HepG2 (cell line): Measurements from ENCODE around the gene SNAP91. TPM values are rescaled to one million over a fixed set of nuclear protein-coding genes. Genes with fewer than 3 reads are reported as not detected.

Experiments used
- ATAC-seq: fragments of 200-7000 bp; cut with Tn5 transposase; 3 replicates; pipeline ENCODE4 v1.9.1; 2020; ENCODE audit warnings: mild to moderate bottlenecking, moderate library complexity
- BruUV-seq: library from RNA; stranded (reverse); fragments of 400-500 nt; replicated peaks from 2 replicates; lab custom pipeline; 2021; lab: Mats Ljungman, UMichigan
- CTCF ChIA-PET: fragments of 300-600 bp; formaldehyde crosslinking; extraction: SDS; loops from one replicate; lab custom pipeline; 2021; ENCODE audit warnings: low total read pairs, inconsistent platforms, low intra/inter-chr PET ratio; lab: Yijun Ruan, JAX
- POLR2A ChIA-PET: fragments of 350-600 bp; sonication (Branson Sonifier 250); formaldehyde crosslinking; loops from one replicate; lab custom pipeline; 2020; ENCODE audit warnings: antibody characterized with exemption, inconsistent platforms; lab: Yijun Ruan, JAX
- DNase-seq: peaks from one replicate; pipeline ENCODE4 v3.0.0-alpha.2; 2015; ENCODE audit warnings: low spot score
- FAIRE-seq: peaks from 3 replicates; lab custom pipeline; 2011; peaks lifted over from hg19 to GRCh38; lab: Jason Lieb, UNC
- H2AFZ ChIP-seq: one replicate; pipeline ENCODE4 v1.6.1; 2011; ENCODE audit warnings: low read length, inconsistent platforms
- H3K27ac ChIP-seq: fragments of 300-600 bp; 3 replicates; pipeline ENCODE4 v1.8.0; 2011; ENCODE audit warnings: mixed run types, mild to moderate bottlenecking, mixed read lengths, low read length, inconsistent platforms; ENCODE audit not compliant: insufficient read depth; ENCODE audit errors: extremely low read length
- H3K27me3 ChIP-seq, 2 experiments: fragments of 200-600 bp in 1 of 2; 2 replicates in 1 of 2; 3 replicates in 1 of 2; pipeline versions ENCODE4 v1.6.0 to v1.8.0; 2011; ENCODE audit warnings: low read length in 2 of 2, mild to moderate bottlenecking in 2 of 2, moderate library complexity in 2 of 2, inconsistent platforms in 1 of 2; ENCODE audit not compliant: insufficient read depth in 2 of 2, control insufficient read depth in 1 of 2
- H3K36me3 ChIP-seq, 2 experiments: fragments of 200-600 bp in 1 of 2; replicated peaks in 1 of 2; 2 replicates in 1 of 2; 3 replicates in 1 of 2; pipeline versions ENCODE4 v1.5.1 to v1.8.0; 2011; ENCODE audit warnings: low read length in 2 of 2, inconsistent platforms in 1 of 2; ENCODE audit not compliant: insufficient read depth in 2 of 2, control insufficient read depth in 1 of 2
- H3K4me1 ChIP-seq: 2 replicates; pipeline ENCODE4 v1.5.1; 2012; ENCODE audit warnings: low read length, inconsistent platforms; ENCODE audit not compliant: insufficient read depth
- H3K4me2 ChIP-seq: 2 replicates; pipeline ENCODE4 v1.6.0; 2011; ENCODE audit warnings: low read depth, low read length, inconsistent platforms
- H3K4me3 ChIP-seq, 3 experiments: fragments of 200-600 bp in 1 of 3; sonication (generic), shearing (Covaris generic) in 1 of 3; replicated peaks in 1 of 3; 2 replicates each; pipeline ENCODE4 v1.5.1; 2011 to 2016; ENCODE audit warnings: low read length in 3 of 3, inconsistent platforms in 2 of 3, low read depth in 2 of 3, mild to moderate bottlenecking in 2 of 3, control low read depth in 1 of 3, mixed read lengths in 1 of 3; ENCODE audit not compliant: insufficient read depth in 1 of 3
- H3K79me2 ChIP-seq: one replicate; pipeline ENCODE4 v1.6.1; 2011; ENCODE audit warnings: low read length, inconsistent platforms; ENCODE audit not compliant: insufficient read depth
- H3K9ac ChIP-seq: 2 replicates; pipeline ENCODE4 v1.6.0; 2011; ENCODE audit warnings: mild to moderate bottlenecking, low read depth, low read length, inconsistent platforms; ENCODE audit not compliant: insufficient read depth
- H3K9me3 ChIP-seq: 2 replicates; pipeline ENCODE4 v1.5.1; 2012; ENCODE audit warnings: mild to moderate bottlenecking, low read length
- H4K20me1 ChIP-seq: 2 replicates; pipeline ENCODE4 v1.6.0; 2011; ENCODE audit warnings: inconsistent platforms, mild to moderate bottlenecking, low read length, moderate library complexity; ENCODE audit not compliant: insufficient read depth
- CEBPB ChIP-seq: IDR thresholded peaks from 2 replicates; pipeline ENCODE4 v1.6.1; 2011; ENCODE audit warnings: low read depth, low read length, improper control_type of control experiment, borderline replicate concordance
- HIVEP1 ChIP-seq: sonication (generic); formaldehyde crosslinking; IDR thresholded peaks from 2 replicates; pipeline ENCODE4 v1.4.0; 2020; ENCODE audit warnings: mild to moderate bottlenecking, missing genetic modification reagents
- RFXANK ChIP-seq: IDR thresholded peaks from 2 replicates; pipeline ENCODE4 v1.6.1; 2016
- WGBS: methylation state at CpG from one replicate; pipeline ENCODE4 v1.1.6; 2017; ENCODE audit warnings: low lambda C conversion rate; 5-methylcytosine and 5-hydroxymethylcytosine counted together
- in situ Hi-C: cut with HindIII; loops from 2 replicates; pipeline ENCODE4 v1.10.0; 2017; ENCODE audit warnings: low pct_unique_long_range_greater_than_20kb; ENCODE audit not compliant: extremely low pct_ligation_motif_present
- intact Hi-C: fragments of 100-400 bp; cut with micrococcal nuclease; formaldehyde crosslinking; loops from one replicate; pipeline ENCODE4 v1.10.0; 2022; ENCODE audit not compliant: unreplicated experiment
- polyA plus RNA-seq, 8 experiments: library from polyadenylated mRNA; depleted of rRNA in 3 of 8; stranded (reverse) in 7 of 8; unstranded in 1 of 8; fragments of >200 nt; fragmentation: Illumina TruSeq in 4 of 8; extraction: Trizol in 4 of 8; gene quantifications; 2 replicates each; pipeline versions ENCODE4 v1.2.1 to v1.2.3, GENCODE V29; 2011 to 2016; ENCODE audit warnings: low read depth in 4 of 8, missing spikeins in 1 of 8, mixed read lengths in 1 of 8; ENCODE audit not compliant: insufficient read depth in 1 of 8
- total RNA-seq, 5 experiments: library from RNA; depleted of rRNA; stranded (reverse); fragments of >200 nt; fragmentation: Illumina TruSeq; extraction: Trizol; gene quantifications; 2 replicates each; pipeline ENCODE4 v1.2.3, GENCODE V29; 2016; ENCODE audit warnings: low read depth in 1 of 5
- TF ChIP-seq, protein P1 (sequence below): fragments of 450-650 bp; IDR thresholded peaks from 2 replicates; pipeline ENCODE4 v1.6.1; 2016

The SNAP91 gene
- total and polyA plus RNA-seq, 2 of the 13 experiments (the other 11 are each of a cell fraction or from before 2014, with no cell fraction given) = not detected

GRCh38 chr6:83717809-83718208 is 8.9 kb upstream of the SNAP91 start:
- FAIRE-seq (no peak), ATAC-seq (no peak), DNase-seq (no peak)
- in situ Hi-C loops = no loop called here
- H3K4me3 ChIP-seq = no peak overlapping the region
- no peaks in the 10 kb centered on the region for H3K79me2 ChIP-seq
- ChIA-PET CTCF (no interaction called here), POLR2A (no interaction called here)
- H2AFZ ChIP-seq = no peak overlapping the region
- no peaks in the 10 kb centered on the region; the same call in 1 of the 2 replicates for H3K9me3 ChIP-seq
- no peak overlapping the region for H3K4me2 ChIP-seq
- 88% methylated on average over 15 of the region's 15 CpGs for WGBS
- H3K4me1 ChIP-seq = no peaks in the 10 kb centered on the region
- TF ChIP-seq, protein P1, sequence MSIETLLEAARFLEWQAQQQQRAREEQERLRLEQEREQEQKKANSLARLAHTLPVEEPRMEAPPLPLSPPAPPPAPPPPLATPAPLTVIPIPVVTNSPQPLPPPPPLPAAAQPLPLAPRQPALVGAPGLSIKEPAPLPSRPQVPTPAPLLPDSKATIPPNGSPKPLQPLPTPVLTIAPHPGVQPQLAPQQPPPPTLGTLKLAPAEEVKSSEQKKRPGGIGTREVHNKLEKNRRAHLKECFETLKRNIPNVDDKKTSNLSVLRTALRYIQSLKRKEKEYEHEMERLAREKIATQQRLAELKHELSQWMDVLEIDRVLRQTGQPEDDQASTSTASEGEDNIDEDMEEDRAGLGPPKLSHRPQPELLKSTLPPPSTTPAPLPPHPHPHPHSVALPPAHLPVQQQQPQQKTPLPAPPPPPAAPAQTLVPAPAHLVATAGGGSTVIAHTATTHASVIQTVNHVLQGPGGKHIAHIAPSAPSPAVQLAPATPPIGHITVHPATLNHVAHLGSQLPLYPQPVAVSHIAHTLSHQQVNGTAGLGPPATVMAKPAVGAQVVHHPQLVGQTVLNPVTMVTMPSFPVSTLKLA = peak; percentile 27; the same call in 1 of the 2 replicates
- no peak for TF ChIP-seq HIVEP1
- H3K9ac ChIP-seq = no peak overlapping the region
- no TSS peak for BruUV-seq
- intact Hi-C loops = no loop called here
- no peaks in the 10 kb centered on the region for H3K36me3 ChIP-seq
- no peaks in the 10 kb centered on the region for H4K20me1 ChIP-seq
- no peak overlapping the region for H3K27ac ChIP-seq
- H3K27me3 ChIP-seq = no peaks in the 10 kb centered on the region

- CTCF ChIA-PET = no interaction called here
- H3K9ac ChIP-seq = no peak overlapping the region
- no peak for FAIRE-seq
- H4K20me1 ChIP-seq = no peaks in the 10 kb centered on the region
- BruUV-seq = no TSS peak
- no peak overlapping the region for H2AFZ ChIP-seq
- 0 out of 2 replicates have a peak, but pooled peaks cover 4% of the 10 kb centered on the region for H3K9me3 ChIP-seq
- DNase-seq = no peak
- in situ Hi-C loops (no loop called here), intact Hi-C loops (no loop called here)
- no peaks in the 10 kb centered on the region for H3K36me3 ChIP-seq
- H3K4me1 ChIP-seq = no peaks in the 10 kb centered on the region
- no peaks in the 10 kb centered on the region for H3K79me2 ChIP-seq
- POLR2A ChIA-PET = no interaction called here
- no peak for ATAC-seq
- peaks cover 0 to 24% of the 10 kb centered on the region in 2 experiments; a peak in 4 of 5 replicates for H3K27me3 ChIP-seq
- peak; percentile 17; the same call in 1 of the 2 replicates for TF ChIP-seq CEBPB
- no peak for TF ChIP-seq RFXANK (CRISPR knock-in tag)
- H3K27ac ChIP-seq = no peak overlapping the region
- no peak overlapping the region for H3K4me2 ChIP-seq
- no peak overlapping the region for H3K4me3 ChIP-seq
These were observed 3.1 kb upstream of the SNAP91 start for GRCh38 chr6:83711958-83712357.
